DOHH2 (cell line): Measurements from ENCODE around the gene TAF4B.

Experiments used
- H3F3A ChIP-seq: fragments of 200-600 bp; sonication (generic), shearing (Covaris generic); 2 replicates; pipeline ENCODE4 v1.6.0; 2016; ENCODE audit warnings: antibody characterized with exemption, mild to moderate bottlenecking; ENCODE audit not compliant: control insufficient read depth, insufficient read depth
- H3K27ac ChIP-seq: fragments of 200-600 bp; sonication (generic); 2 replicates; pipeline ENCODE4 v1.5.1; 2014; ENCODE audit warnings: low read depth, mild to moderate bottlenecking, low read length, moderate library complexity
- H3K27me3 ChIP-seq: fragments of 200-600 bp; sonication (generic); 2 replicates; pipeline ENCODE4 v1.6.1; 2014; ENCODE audit warnings: mild to moderate bottlenecking, low read length, mixed read lengths; ENCODE audit not compliant: control insufficient read depth
- H3K36me3 ChIP-seq: fragments of 200-600 bp; sonication (generic); 2 replicates; pipeline ENCODE4 v1.6.1; 2014; ENCODE audit warnings: mild to moderate bottlenecking, low read length, moderate library complexity, mixed read lengths; ENCODE audit not compliant: control insufficient read depth
- H3K4me1 ChIP-seq: fragments of 200-600 bp; sonication (generic); 2 replicates; pipeline ENCODE4 v1.6.1; 2014; ENCODE audit warnings: mild to moderate bottlenecking, low read length, mixed read lengths; ENCODE audit not compliant: control insufficient read depth
- H3K4me2 ChIP-seq: fragments of 200-600 bp; sonication (generic); 2 replicates; pipeline ENCODE4 v1.6.0; 2014; ENCODE audit warnings: mild to moderate bottlenecking, low read length, moderate library complexity
- H3K4me3 ChIP-seq: fragments of 200-600 bp; sonication (generic); 2 replicates; pipeline ENCODE4 v1.5.1; 2014; ENCODE audit warnings: mild to moderate bottlenecking, low read length, mixed read lengths
- H3K79me2 ChIP-seq: fragments of 200-600 bp; sonication (generic); 2 replicates; pipeline ENCODE4 v1.6.1; 2014; ENCODE audit warnings: mild to moderate bottlenecking, low read length, mixed read lengths; ENCODE audit not compliant: control insufficient read depth
- H3K9me2 ChIP-seq: fragments of 200-600 bp; sonication (generic); replicated peaks from 2 replicates; pipeline ENCODE4 v1.6.1; 2014; ENCODE audit warnings: mild to moderate bottlenecking, low read length, mixed read lengths; ENCODE audit not compliant: control insufficient read depth
- H3K9me3 ChIP-seq: fragments of 200-600 bp; sonication (generic); 2 replicates; pipeline ENCODE4 v1.6.1; 2014; ENCODE audit warnings: antibody characterized with exemption, low read length, mixed read lengths; ENCODE audit not compliant: control insufficient read depth, insufficient read depth
- H4K20me1 ChIP-seq: fragments of 200-600 bp; sonication (generic); 2 replicates; pipeline ENCODE4 v1.6.0; 2014; ENCODE audit warnings: low read depth, mild to moderate bottlenecking, antibody characterized with exemption, low read length, moderate library complexity; ENCODE audit not compliant: control insufficient read depth, insufficient read depth
- CTCF ChIP-seq: fragments of 200-600 bp; sonication (generic); IDR thresholded peaks from one replicate; pipeline ENCODE4 v1.5.1; 2014; ENCODE audit warnings: antibody characterized with exemption, mild to moderate bottlenecking, low read depth, low read length; ENCODE audit not compliant: poor library complexity, severe bottlenecking
- EZH2phosphoT487 ChIP-seq: fragments of 200-600 bp; sonication (generic); IDR thresholded peaks from 2 replicates; pipeline ENCODE4 v1.6.1; 2017; ENCODE audit warnings: borderline replicate concordance, mild to moderate bottlenecking, antibody characterized with exemption, low read length, moderate library complexity, mixed read lengths

Gene TAF4B

GRCh38 chr18:26383454-26384270 lies 157.4 kb downstream of the TAF4B start:
- Histone ChIP-seq H3K27me3 (no peaks in the 10 kb centered on the region), H3K4me2 (no peak overlapping the region), H3K9me2 (no peaks in the 10 kb centered on the region), H3K4me3 (no peak overlapping the region), H3F3A (no peaks in the 10 kb centered on the region), H3K36me3 (peaks cover 3% of the 10 kb centered on the region; the same call in 1 of the 2 replicates), H3K9me3 (no peaks in the 10 kb centered on the region), H3K4me1 (no peaks in the 10 kb centered on the region), H4K20me1 (no peaks in the 10 kb centered on the region), H3K27ac (no peak overlapping the region), H3K79me2 (no peaks in the 10 kb centered on the region)
- no peak for TF ChIP-seq EZH2phosphoT487
- TF ChIP-seq CTCF = peak; percentile 74

- H3K9me3 ChIP-seq = no peaks in the 10 kb centered on the region
- H3K36me3 ChIP-seq = peaks cover 13% of the 10 kb centered on the region; the same call in 1 of the 2 replicates
- H3K4me2 ChIP-seq = no peak overlapping the region
- H3K79me2 ChIP-seq = no peaks in the 10 kb centered on the region
- H4K20me1 ChIP-seq = no peaks in the 10 kb centered on the region
- TF ChIP-seq CTCF (no peak), EZH2phosphoT487 (no peak)
- no peak overlapping the region for H3K4me3 ChIP-seq
- H3K9me2 ChIP-seq = no peaks in the 10 kb centered on the region
- no peak overlapping the region for H3K27ac ChIP-seq
- no peaks in the 10 kb centered on the region for H3F3A ChIP-seq
- no peaks in the 10 kb centered on the region for H3K27me3 ChIP-seq
- H3K4me1 ChIP-seq = no peaks in the 10 kb centered on the region
These were observed 159.8 kb downstream of the TAF4B start for GRCh38 chr18:26386002-26386401.

- H3K4me2 ChIP-seq = no peak overlapping the region
- H3K79me2 ChIP-seq = no peaks in the 10 kb centered on the region
- H3K4me3 ChIP-seq = no peak overlapping the region
- H3K36me3 ChIP-seq = peaks cover 13% of the 10 kb centered on the region; the same call in 1 of the 2 replicates
- no peaks in the 10 kb centered on the region for H4K20me1 ChIP-seq
- H3K4me1 ChIP-seq = no peaks in the 10 kb centered on the region
- no peak overlapping the region for H3K27ac ChIP-seq
- no peaks in the 10 kb centered on the region for H3K27me3 ChIP-seq
- no peaks in the 10 kb centered on the region for H3K9me2 ChIP-seq
- TF ChIP-seq EZH2phosphoT487 (no peak), CTCF (no peak)
- no peaks in the 10 kb centered on the region for H3F3A ChIP-seq
- no peaks in the 10 kb centered on the region for H3K9me3 ChIP-seq
These were observed 160.2 kb downstream of the TAF4B start for GRCh38 chr18:26386441-26386840.
